ENCODE data around the gene POLE.
"Not testable (repeated sequence)": the region's sequence is repeated elsewhere in the genome, so short reads cannot be mapped to it uniquely, and the experiment has no call there.

POLE gene

GRCh38 chr12:132717531-132718387 is 30.6 kb upstream of the POLE start:
- no peak for DNase-seq (ENCODE audit: low read depth)

- no peak for DNase-seq (ENCODE audit: low read depth)
Observed at GRCh38 chr12:132717011-132717410, 29.9 kb upstream of the POLE start.

GRCh38 chr12:132716356-132716755 is 29.2 kb upstream of the POLE start:
- DNase-seq (ENCODE audit: low read depth) = no peak

- DNase-seq (ENCODE audit: low read depth) = no peak
Observed at GRCh38 chr12:132715874-132716273, 28.7 kb upstream of the POLE start.

GRCh38 chr12:132713123-132713522 is 26.0 kb upstream of the POLE start:
- DNase-seq (ENCODE audit: low read depth) = no peak

- no peak for DNase-seq (ENCODE audit: low read depth)
Observed at GRCh38 chr12:132711080-132711843, 24.1 kb upstream of the POLE start.

- peak; percentile 59 for DNase-seq (ENCODE audit: low read depth)
Observed at GRCh38 chr12:132710405-132711079, 23.4 kb upstream of the POLE start, which contains the start of gene PGAM5. Gene PGAM5, plus strand, starts transcription at chr12:132710842. Its CDS starts 35 bp downstream, at chr12:132710877.

- no peak for DNase-seq (ENCODE audit: low read depth)
Observed at GRCh38 chr12:132710043-132710404, 22.9 kb upstream of the POLE start.

- DNase-seq (ENCODE audit: low read depth) = no peak
Observed at GRCh38 chr12:132708150-132708549, 21.0 kb upstream of the POLE start.

GRCh38 chr12:132707241-132707640 is 20.1 kb upstream of the POLE start:
- DNase-seq (ENCODE audit: low read depth) = no peak

- no peak for DNase-seq (ENCODE audit: low read depth)
Observed at GRCh38 chr12:132703641-132704040, 16.5 kb upstream of the POLE start.

- no peak for DNase-seq (ENCODE audit: low read depth)
Observed at GRCh38 chr12:132702640-132703039, 15.5 kb upstream of the POLE start.

GRCh38 chr12:132700212-132700822 is 13.2 kb upstream of the POLE start:
- DNase-seq (ENCODE audit: low read depth) = no peak

- DNase-seq (ENCODE audit: low read depth) = no peak
Observed at GRCh38 chr12:132698341-132698740, 11.2 kb upstream of the POLE start.

GRCh38 chr12:132695431-132695830 is 8.3 kb upstream of the POLE start:
- DNase-seq (ENCODE audit: low read depth) = no peak

- not testable (repeated sequence) for DNase-seq (ENCODE audit: low read depth)
Observed at GRCh38 chr12:132694888-132695287, 7.7 kb upstream of the POLE start.

- not testable (repeated sequence) for DNase-seq (ENCODE audit: low read depth)
Observed at GRCh38 chr12:132692030-132692429, 4.9 kb upstream of the POLE start.

GRCh38 chr12:132690112-132690511 is 3.0 kb upstream of the POLE start:
- DNase-seq (ENCODE audit: low read depth) = no peak

GRCh38 chr12:132689227-132689626 is 2.1 kb upstream of the POLE start:
- DNase-seq (ENCODE audit: low read depth) = no peak

GRCh38 chr12:132686825-132687210 is 324 bp downstream of the POLE start:
- DNase-seq (ENCODE audit: low read depth) = no peak

- DNase-seq (ENCODE audit: low read depth) = no peak
Observed at GRCh38 chr12:132685400-132685799, 1.7 kb downstream of the POLE start.

- no peak for DNase-seq (ENCODE audit: low read depth)
Observed at GRCh38 chr12:132677492-132677891, 9.7 kb downstream of the POLE start.
